GM10248 (cell line): ENCODE data around the gene PDE4B.

Experiments
- CTCF ChIA-PET: fragments of 300-600 bp; sonication (Branson Sonifier 250); formaldehyde crosslinking; extraction: SDS; loops from one replicate; lab custom pipeline; 2021; ENCODE audit warnings: antibody characterized with exemption; lab: Yijun Ruan, JAX
- POLR2A ChIA-PET: fragments of 350-650 bp; sonication (Branson Sonifier 250); formaldehyde crosslinking; extraction: SDS; loops from one replicate; lab custom pipeline; 2020; ENCODE audit warnings: antibody characterized with exemption; lab: Yijun Ruan, JAX
- DNase-seq: peaks from one replicate; pipeline ENCODE4 v3.0.0; 2012; ENCODE audit errors: extremely low spot score
- TF ChIP-seq, protein P1 (sequence below): IDR thresholded peaks from 2 replicates; pipeline ENCODE4 v1.5.1; 2012; ENCODE audit warnings: mild to moderate bottlenecking, low read depth; ENCODE audit errors: extremely low read depth, missing control alignments, control extremely low read depth

The PDE4B gene

DNA sequence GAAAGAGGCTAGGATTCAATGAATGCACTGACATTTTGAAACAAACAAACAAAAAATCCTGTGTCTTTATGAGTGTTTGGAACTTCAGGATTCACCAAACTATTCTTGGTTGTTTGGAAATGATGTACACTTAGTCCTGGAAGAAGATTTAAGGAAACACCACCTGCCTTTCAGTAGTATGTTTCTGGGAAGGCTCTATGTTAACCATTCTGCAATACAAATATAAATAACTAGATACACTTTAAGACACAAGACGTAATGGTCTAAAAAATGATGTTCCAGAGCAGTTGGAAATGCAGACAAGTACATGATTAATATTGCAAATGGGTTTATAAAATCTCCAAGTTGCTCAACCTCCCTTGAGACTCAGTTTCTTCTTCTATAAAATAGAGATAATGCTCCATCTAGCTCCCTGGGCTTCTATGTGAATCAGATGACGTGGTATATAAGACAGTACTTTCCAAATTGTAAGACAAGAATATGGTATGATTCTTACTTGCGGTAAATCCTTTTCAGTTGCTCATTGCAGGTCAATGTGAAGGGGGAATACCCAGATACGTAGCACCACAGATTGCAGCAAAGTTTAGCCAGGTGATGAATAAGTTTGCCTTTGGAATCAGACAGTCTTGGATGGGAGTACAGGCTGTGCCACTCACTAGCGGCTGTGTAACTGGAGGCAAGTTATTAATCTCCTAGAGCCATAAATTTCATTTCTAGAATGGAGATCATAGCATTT lies 516.5 kb downstream of the PDE4B start:
- TF ChIP-seq, protein P1, sequence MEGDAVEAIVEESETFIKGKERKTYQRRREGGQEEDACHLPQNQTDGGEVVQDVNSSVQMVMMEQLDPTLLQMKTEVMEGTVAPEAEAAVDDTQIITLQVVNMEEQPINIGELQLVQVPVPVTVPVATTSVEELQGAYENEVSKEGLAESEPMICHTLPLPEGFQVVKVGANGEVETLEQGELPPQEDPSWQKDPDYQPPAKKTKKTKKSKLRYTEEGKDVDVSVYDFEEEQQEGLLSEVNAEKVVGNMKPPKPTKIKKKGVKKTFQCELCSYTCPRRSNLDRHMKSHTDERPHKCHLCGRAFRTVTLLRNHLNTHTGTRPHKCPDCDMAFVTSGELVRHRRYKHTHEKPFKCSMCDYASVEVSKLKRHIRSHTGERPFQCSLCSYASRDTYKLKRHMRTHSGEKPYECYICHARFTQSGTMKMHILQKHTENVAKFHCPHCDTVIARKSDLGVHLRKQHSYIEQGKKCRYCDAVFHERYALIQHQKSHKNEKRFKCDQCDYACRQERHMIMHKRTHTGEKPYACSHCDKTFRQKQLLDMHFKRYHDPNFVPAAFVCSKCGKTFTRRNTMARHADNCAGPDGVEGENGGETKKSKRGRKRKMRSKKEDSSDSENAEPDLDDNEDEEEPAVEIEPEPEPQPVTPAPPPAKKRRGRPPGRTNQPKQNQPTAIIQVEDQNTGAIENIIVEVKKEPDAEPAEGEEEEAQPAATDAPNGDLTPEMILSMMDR, result no peak
- POLR2A ChIA-PET, result no interaction called here
- no peak for DNase-seq
- CTCF ChIA-PET, result no interaction called here

DNA sequence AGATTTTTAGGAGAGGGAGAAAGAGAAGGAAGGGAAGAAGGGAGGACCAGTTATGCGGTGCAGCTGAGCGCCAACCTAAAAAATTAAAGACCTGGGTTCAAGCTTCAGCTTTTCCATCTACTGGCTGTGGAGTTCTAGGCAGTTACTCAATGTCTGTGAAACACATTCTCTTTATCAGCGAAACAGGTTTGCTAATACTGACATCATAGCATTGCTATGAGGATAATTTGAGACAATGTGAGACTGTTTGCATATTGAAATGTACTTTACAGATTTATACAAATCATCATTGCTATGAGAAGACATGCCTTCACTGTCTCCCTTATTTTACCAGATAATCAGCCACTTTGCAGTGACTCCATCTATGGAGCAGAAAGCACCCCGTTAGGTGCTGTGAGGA lies 518.4 kb downstream of the PDE4B start:
- POLR2A ChIA-PET, result no interaction called here
- CTCF ChIA-PET, result interaction anchor here (1.4 to 1.6 kb wide), 3 partner anchors 21 to 135 kb away, joined by 3 to 6 read pairs (median 5); no protein-coding TSS in a partner anchor
- no peak for DNase-seq
- TF ChIP-seq, protein P1, result no peak

DNA sequence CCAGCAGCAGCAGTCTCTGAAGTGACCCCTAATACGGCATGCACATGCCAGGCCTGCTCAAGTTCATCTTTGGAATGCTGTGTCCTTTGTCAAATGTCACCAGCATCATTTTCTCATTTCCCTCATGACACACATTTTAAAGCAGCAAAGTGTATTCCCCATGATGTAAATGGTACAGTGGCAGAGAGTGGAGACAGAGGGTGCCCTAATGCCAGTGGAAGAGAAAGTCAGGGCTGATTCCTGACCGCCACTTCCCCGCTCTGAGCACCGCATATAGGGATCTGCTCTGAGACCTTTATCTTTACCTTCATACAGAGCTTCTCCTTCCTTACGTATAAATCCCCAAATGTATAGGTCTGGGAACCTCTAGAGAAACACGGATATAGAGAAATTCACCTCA lies 518.9 kb downstream of the PDE4B start:
- CTCF ChIA-PET, result interaction anchor here (0.9 to 1.6 kb wide), 7 partner anchors 8 to 135 kb away, joined by 3 to 6 read pairs (median 4); no protein-coding TSS in a partner anchor
- TF ChIP-seq, protein P1, result no peak
- POLR2A ChIA-PET, result no interaction called here
- DNase-seq, result no peak

DNA sequence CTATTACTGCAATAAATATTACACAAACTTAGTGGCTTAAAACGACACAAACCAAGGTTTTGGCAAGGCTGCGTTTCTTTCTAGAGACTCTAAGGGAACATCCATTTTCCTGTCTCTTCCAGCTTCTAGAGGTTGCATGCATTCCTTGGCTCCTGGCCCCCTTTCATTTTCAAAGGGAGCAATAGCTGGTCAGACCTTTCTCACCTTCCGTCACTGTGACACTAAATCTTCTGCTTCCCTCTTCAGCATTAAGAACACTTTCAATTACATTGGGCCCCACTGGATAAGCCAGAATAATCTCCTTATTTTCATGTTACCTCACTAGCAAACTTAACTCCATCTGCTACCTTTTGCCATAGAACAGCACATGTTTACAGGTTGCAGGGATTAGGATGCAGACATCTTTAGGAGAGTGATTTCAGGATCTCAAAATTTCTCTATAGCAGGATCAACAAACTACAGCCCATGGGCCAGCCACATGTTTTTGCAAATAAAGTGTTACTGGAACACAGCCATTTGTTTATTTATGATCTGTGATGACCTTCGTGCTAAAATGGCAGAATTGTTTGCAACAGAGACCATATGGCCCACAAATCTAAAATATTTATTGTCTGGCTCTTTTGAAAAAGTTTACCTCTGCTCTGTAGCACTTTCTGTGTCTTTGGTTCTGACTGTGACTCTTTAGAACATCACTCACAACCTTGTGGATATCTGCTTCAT lies 519.7 kb downstream of the PDE4B start:
- POLR2A ChIA-PET, result no interaction called here
- CTCF ChIA-PET, result interaction anchor here (0.9 to 1.6 kb wide), 7 partner anchors 8 to 134 kb away, joined by 3 to 6 read pairs (median 4); no protein-coding TSS in a partner anchor
- TF ChIP-seq, protein P1, result no peak
- DNase-seq, result no peak

DNA sequence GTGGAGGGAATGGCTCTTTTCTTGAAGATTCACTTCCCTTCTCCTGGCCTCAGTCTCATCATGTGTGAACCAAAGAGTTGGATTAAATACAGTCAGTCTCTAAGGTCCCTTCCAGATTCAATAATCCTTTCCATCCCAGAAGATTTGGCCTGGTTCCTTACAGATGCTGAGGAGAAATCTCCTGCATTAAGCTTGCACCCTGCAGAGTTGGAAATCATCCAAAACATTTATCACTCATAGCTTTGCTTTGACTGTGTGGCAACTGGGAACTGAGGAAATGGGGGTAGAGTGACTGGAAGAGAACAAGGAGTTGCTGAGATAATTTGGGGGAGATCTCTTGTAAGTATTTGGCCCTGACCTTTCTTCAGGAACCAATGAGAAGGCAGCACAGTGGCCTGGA lies 520.7 kb downstream of the PDE4B start:
- no peak for DNase-seq
- TF ChIP-seq, protein P1, result no peak
- ChIA-PET CTCF (interaction anchor here (0.9 to 1.8 kb wide), 4 partner anchors 8 to 23 kb away, joined by 3 to 9 read pairs (median 4); no protein-coding TSS in a partner anchor), POLR2A (no interaction called here)

DNA sequence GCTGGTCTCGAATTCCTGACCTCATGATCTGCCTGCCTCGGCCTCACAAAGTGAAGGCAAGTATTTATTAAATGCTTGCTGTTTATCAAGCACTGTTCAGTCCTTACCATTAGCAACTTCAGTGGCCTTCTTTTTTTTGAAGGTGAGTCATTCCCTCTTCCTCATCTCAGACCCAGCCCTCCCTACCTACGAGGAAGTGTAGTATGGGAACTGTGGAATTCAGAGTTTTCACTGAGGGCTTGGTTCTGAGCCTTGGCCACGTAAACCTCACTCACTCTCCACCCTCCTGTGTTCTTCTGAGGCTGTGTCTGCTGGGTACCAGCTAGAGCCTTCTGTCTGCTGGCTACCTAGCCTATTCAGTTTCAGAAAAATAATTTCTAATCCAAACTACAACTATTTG lies 523.0 kb downstream of the PDE4B start:
- CTCF ChIA-PET, result interaction anchor here (1.1 kb wide), 1 partner anchor 17 kb away, joined by 4 read pairs; no protein-coding TSS in a partner anchor
- TF ChIP-seq, protein P1, result no peak
- DNase-seq, result no peak
- POLR2A ChIA-PET, result no interaction called here
